Fibroblast of lung (primary cell): ENCODE data around the gene PCDHAC2.

ENCODE experiments used
- EZH2 ChIP-seq: IDR thresholded peaks from 2 replicates; pipeline ENCODE4 v1.5.1; 2012; ENCODE audit warnings: low read length, control low read depth, mild to moderate bottlenecking; ENCODE audit errors: missing control alignments
- TF ChIP-seq, protein P1 (sequence below), 2 donors: IDR thresholded peaks in 1 of 2; conservative IDR thresholded peaks in 1 of 2; 1 replicate in 1 of 2; 2 replicates in 1 of 2; pipeline ENCODE4 v1.5.1; 2011 to 2012; ENCODE audit warnings: low read length in 2 of 2, control low read depth in 1 of 2, inconsistent platforms in 1 of 2, low read depth in 1 of 2, mild to moderate bottlenecking in 1 of 2

DNA sequence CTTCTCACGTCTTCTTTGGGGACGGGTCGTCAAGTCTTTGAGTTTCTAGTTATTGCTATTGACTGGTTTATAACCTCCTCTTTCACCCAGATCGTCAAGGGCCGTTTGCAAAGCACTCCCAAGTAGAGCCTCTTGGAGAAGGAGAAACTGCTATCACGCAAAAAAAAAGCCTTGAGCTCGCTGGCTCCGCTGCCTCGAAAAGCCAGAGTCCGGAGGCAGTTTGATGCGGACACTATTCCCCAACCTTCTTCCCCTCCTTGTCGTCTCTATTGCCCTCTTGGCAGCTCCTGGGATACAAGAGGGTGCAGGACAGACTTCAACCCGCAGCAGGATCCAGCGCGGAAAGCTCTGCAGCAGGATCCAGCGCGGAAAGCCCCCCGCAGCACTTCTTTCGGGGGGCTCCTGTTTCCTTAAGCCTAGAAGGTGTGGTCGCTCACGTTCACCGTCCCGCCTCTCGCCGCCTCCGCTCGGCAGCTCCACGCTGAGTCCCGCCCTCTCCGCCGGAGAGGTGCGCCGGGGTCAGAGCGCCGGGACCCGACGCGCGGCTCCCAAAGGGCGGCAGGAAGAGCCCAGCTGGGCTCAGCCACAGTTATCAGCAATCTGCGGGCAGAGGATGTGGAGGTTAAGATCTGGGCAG lies 40.4 kb upstream of the PCDHAC2 start, which contains the start of gene PCDHAC1:
- TF ChIP-seq, protein P1, sequence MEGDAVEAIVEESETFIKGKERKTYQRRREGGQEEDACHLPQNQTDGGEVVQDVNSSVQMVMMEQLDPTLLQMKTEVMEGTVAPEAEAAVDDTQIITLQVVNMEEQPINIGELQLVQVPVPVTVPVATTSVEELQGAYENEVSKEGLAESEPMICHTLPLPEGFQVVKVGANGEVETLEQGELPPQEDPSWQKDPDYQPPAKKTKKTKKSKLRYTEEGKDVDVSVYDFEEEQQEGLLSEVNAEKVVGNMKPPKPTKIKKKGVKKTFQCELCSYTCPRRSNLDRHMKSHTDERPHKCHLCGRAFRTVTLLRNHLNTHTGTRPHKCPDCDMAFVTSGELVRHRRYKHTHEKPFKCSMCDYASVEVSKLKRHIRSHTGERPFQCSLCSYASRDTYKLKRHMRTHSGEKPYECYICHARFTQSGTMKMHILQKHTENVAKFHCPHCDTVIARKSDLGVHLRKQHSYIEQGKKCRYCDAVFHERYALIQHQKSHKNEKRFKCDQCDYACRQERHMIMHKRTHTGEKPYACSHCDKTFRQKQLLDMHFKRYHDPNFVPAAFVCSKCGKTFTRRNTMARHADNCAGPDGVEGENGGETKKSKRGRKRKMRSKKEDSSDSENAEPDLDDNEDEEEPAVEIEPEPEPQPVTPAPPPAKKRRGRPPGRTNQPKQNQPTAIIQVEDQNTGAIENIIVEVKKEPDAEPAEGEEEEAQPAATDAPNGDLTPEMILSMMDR (conservative IDR thresholded peaks at IDR 0.05 in 1 of 2, IDR thresholded peaks at IDR 0.05 in 1 of 2; ENCODE audit: low read depth in 1 of 2, low read length in 2 of 2), result no peak
- TF ChIP-seq EZH2, result no peak
